Fibroblast of skin of right quadriceps (primary cell): Measurements from ENCODE around the gene LENEP.

Experiments
- DNase-seq: peaks from one replicate; pipeline ENCODE4 v3.0.0-alpha.2; 2013

LENEP gene

DNA sequence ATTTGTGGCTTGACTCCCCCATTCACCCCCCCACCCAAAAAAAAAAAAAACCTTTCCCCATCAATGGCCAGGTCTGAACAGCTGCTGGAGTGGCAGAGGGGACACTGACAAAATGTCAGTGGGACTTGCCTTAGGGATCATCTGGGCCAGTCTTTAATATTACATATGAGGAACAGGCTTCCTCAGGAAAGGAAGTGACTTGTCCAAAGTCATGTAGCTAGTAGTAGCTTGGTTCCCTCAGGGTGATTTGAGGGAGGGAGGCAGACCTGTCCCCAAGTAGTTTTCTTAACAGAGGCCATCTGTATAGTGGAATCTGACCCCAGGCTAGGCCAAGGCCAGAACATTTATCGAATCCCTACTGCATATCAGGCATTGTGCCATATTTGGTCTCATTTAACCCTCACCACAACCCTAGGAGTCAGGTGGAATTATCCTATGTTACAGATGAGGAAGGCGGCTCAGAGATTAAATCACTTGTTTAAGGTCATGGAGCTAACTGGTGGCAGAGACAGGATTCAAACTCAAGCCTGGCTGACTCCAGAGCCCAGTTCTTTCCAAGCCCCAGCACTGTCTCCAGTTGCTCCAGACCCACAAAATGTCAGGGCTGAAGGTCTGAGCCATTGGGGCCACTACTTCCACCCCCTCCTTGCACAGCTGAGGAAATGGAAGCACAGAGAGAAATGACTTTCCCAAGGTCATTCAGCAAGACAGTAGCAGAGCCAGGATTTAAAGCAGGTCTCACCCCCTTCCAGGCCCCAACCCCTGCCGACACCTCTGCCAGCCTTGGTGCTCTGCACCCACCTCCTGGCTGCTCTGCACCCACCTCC, 19.6 kb downstream of the LENEP start:
- no peak for DNase-seq

DNA sequence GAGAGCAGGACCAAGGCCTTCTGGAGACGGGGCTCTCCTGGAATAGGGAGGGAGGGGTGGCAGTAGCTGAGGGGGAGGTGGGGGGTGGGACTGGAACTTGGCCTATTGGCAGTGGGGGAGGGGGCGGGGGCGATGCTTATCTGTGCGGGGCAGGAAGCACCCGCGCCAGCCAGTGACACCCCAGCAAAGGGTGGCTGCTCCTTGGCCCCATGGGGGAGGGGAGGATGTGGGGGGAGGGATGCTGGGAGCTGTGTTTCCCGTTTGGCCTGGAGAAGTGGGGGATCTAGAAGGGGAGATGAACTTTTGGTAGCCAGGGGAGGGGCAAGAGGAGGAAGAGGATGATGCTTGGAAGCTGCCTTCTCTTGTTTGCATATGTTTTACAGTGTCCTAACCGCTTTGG, 20.2 kb downstream of the LENEP start:
- DNase-seq, result no peak

DNA sequence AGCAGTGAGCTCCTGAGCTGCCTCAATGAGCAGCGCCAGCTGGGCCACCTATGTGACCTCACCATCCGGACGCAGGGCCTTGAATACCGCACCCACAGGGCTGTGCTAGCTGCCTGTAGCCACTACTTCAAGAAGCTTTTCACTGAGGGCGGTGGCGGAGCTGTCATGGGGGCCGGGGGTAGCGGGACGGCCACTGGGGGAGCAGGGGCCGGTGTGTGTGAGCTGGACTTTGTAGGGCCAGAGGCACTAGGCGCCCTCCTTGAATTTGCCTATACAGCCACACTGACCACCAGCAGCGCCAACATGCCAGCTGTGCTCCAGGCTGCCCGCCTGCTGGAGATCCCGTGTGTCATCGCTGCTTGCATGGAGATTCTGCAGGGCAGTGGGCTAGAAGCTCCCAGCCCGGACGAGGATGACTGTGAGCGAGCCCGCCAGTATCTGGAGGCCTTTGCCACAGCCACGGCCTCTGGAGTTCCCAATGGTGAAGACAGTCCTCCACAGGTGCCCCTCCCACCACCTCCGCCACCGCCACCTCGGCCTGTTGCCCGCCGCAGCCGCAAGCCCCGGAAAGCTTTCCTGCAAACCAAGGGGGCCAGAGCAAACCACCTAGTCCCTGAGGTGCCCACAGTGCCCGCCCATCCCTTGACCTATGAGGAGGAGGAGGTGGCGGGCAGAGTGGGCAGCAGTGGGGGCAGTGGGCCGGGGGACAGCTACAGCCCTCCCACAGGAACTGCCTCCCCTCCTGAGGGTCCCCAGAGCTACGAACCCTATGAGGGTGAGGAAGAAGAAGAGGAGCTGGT, 21.5 kb downstream of the LENEP start:
- no peak for DNase-seq

DNA sequence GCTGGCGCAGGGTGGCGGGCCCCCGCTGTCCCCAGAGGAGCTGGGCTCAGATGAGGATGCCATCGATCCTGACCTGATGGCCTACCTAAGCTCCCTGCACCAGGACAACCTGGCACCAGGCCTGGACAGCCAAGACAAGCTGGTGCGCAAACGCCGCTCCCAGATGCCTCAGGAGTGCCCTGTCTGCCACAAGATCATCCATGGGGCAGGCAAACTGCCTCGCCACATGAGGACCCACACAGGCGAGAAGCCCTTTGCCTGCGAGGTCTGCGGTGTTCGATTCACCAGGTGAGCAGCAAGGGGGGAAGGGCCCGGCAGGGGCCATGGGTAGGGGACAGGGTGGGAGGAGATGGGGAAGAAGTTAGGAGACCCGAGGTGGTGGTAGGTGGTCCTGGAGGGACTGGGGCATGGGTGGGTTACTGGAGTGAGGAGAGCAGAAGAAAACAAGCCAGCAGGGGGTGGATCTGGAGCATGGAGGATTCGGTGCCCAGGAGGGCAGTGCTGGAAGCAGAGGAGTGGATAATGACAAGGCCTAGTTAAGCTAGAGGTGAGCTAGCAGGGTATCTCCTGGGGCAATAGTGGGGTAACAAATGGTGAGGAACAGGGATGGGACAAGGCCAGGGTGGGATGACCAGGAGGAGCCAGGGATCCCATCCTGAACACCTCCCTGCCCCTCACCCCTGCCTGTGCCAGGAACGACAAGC, 22.3 kb downstream of the LENEP start:
- DNase-seq, result no peak

DNA sequence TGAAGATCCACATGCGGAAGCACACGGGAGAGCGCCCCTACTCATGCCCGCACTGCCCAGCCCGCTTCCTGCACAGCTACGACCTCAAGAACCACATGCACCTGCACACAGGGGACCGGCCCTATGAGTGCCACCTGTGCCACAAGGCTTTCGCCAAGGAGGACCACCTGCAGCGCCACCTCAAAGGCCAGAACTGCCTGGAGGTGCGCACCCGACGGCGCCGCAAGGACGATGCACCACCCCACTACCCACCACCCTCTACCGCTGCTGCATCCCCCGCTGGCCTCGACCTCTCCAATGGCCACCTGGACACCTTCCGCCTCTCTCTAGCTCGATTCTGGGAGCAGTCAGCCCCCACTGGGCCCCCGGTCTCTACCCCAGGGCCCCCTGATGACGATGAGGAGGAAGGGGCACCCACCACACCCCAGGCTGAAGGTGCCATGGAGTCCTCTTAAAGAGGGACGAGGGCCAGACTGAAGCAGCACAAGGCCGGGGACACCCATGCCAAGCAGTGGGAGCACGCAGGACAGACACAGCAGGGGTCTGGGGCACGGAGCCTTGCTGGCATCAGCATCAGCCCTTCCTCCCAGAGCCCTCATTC, 22.9 kb downstream of the LENEP start:
- no peak for DNase-seq

DNA sequence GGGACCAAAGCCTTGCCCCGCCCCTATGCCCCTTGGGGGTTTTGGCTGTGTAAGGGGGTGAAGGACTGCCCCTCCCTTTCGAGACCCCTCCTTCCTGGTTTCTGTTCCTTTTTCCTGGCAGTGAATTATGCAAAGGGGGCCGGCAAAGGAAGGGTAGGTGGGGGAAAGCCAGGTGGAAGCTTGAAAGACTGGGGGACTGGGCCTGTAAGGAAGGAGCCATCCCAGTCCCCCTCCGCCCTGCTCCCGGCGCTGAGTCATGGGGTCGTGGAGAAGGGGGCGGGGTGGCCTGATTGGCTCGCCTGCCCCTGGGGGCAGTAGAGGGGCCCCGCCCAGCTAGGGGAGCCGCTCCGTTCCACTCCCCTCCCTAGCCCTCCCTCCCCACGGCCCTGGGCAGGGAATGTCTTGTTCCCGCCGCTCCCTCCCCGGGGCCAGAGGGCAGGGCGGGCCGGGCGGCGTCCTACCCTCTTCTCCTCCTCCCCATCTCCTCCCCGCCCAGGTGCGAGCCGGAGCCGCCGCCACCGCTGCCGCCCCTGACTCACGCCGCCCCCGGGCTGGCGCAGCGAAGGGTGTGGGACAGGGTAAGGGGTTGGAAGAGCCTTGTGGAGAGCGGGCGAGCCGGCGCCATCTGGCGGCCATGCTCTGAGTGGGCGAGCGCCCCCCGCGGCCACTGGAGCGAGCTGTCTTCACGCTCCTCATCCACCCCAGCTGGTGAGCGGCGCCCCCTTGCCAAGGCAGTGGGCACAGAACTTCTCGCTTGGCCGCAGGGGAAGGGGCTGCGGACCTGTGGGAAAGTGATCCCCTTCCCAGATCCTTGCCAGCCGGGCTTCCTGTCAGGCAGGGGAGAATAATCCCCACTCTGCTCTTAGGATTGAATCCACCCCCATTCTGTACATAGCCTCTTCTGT, 23.9 kb downstream of the LENEP start:
- peak; percentile 86 for DNase-seq

DNA sequence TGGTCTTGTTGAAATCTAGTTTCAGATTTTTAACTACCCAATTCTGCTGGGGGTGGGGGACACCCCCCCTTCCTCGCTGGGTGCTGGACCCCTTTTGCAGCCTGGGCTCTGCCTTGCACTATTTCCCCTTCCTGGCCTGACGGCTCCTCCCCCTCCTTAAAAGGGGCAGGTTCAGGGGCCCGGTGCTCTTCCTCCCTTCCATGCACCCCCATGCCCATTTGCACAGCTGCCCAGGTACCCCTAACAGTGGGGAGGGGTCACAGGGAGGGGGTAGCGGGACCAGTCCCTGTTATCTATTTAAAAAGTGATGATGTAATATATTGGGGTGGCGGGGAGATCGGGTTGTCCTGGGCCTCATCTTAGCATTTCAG, 24.5 kb downstream of the LENEP start:
- DNase-seq, result no peak

DNA sequence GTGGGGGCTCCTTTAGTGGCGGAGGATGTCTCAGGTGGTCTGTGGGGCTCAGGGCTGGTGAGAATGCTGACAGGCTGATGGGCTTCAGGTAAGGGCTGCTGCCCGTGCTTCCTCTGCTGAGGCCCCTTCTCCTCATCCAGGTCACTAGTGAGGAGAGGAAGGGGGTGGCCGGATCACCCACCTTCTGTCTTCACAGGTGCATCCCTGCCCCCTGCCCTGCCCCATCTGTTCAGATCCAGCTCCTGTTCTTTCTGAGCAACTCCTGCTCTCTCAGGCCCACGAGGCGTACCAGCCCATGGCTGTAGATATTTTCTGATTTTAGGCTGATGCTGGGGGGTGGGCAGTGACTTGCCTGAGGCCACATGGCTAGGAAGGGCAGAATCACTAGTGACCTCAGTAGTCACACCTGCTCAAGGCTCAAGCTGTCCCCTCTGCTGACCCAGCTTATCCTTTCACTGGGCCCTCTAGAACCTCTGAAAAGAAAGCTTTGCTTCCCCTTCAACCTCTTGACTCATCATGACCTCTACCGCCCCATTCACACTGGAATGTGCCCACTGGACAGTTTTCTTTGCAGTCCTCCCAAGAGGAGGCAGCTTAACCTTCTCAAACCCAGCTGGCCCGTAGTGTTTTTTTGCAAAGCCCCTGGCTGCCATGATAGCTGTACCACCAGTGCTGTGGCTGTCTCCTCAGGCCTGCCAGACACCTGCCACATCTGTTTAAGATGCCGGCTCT, 25.4 kb downstream of the LENEP start:
- no peak for DNase-seq

DNA sequence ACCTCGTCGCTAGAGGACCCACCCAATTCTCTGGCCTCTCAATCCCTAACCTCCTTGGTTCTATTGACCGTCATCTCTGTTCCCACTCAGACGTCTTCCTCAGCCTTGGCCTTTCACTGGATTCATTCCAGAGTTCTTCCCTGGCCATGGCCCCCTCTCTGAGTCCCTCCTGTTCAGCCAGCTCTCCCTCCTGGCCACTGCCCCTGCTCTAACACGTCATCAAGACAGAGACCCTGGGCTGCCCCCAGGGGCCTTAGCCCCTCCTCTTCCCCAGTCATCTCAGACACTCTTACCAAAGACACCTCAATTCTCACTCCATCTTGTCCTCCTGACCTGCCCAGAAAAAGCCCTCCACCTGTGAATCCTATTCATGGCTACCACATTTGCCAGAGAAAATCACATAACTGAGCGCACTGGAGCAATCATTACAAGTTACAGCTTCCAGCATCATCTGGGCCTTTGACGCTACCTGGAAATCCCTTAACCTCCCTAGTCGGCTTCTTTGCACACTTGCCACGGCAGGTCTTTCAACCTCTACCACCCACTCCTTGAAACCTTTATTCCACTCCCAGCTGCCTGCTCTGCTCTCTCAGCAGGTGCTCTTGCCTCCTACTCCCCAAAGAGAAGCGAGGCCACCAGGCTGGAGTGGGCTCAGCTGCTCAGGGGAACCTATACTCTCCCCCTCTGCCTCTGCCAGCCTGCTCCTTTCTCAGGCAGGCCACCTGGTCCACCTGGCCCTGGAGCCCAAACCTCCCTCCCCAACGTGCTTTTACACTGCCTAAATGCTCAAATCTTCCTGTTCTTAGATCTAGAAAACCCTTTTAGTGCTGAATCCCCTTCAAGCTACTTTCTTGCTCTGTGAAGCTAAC, 26.2 kb downstream of the LENEP start:
- no peak for DNase-seq

DNA sequence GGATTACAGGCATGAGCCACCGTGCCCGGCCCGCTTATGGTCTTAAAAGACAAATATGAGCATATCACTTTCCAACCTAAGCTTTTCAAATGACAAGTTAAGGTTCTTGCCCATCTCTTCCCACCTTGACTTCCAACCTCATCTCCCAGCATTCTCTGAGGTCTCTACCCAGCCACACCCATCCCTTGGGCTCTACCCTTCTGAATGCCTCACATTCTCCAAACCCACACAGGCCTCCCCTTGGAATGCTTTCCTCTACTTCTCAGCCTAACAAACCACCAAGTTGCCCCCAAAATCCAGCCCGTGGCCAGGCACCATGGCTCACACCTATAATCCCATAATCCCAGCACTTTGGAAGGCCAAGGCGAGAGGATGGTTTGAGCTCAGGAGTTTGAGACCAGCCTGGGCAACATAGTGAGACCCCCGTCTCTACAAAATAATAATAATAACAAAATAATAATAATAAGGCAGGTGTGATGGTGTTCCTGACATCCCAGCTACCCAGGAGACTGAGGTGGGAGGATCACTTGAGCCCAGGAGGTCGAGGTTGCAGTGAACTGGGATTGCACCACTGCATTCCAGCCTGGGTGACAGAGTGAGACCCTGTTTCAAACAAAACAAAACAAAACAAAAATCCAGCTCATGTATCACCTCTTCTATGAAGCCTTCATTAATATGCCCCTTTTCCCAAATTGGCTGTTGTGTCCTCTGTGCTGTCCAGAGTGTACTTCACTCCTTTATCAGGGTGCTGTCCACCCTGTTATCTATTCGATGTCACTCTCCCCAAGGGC, 28.9 kb downstream of the LENEP start:
- DNase-seq, result no peak

DNA sequence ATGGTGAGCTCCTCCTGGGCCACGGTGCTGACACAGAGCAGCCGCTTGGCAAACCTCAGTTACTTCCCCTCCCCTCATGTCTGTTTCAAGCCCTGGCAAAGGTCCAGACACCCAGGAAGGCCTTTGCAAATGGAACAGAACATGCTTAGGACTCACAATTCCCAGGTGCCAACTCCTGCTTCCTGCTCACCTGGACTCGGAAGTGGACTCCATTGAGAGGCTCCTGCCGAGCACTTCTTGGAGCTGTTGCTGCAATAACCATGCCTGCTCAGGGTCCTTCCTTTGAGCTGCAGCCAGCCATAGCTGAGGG, 29.5 kb downstream of the LENEP start:
- no peak for DNase-seq

DNA sequence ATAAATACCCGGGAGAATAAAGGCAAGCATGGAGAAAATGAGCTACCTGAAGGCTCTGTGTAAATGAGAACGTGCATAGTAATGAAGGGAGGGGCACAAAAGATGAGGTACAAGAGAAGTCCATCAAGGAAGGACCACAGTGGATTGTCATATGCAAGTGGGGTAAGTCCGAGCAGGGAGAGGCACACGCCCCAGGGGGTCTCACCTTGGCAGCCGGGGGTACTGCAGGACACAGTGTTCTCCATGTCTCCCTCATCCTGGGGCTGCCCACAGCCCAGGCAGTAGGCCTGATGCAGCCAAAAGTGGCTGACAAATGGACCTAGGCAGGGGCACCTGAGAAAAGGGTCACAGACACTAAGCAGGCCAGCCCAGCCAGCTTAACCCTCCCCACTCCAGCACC, 30.2 kb downstream of the LENEP start:
- no peak for DNase-seq

DNA sequence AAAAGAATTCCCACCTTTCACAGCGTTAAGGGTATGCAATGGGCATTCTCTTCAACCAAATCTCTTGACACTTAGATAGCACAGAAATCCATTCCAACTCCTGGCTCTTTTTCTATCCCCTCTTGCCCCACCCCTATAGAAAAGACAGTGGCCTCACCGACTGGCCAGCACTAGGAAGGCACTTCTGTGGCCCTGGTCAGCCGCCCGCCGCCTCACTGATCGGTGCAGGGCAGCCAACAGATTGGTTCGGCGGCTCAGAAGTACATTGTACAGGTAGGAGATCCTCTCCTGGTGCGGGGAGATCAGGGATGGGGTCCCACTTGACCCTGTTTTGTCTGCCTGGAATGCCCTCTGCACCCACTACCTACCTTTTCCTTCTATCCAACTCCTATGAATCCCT, 30.9 kb downstream of the LENEP start:
- DNase-seq, result no peak

DNA sequence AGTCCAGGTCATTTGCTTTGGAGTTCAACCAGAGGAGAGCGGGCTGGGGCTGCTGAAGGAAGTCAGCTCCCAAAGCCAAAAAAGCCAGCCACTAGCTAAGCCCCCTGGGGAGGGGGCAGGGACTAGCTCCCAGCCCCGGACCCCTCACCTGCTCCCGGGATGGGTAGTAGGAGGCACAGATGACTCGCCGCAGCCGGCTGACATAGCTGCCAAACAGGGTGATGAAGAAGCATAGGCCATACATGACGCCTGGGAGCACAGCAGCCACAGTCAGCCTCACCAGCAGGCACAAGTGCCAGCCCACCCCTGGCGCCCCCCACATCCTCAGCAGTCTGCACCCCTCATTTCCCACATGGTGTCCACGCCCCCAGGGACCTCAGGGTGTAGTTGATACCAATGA, 32.8 kb downstream of the LENEP start:
- no peak for DNase-seq

DNA sequence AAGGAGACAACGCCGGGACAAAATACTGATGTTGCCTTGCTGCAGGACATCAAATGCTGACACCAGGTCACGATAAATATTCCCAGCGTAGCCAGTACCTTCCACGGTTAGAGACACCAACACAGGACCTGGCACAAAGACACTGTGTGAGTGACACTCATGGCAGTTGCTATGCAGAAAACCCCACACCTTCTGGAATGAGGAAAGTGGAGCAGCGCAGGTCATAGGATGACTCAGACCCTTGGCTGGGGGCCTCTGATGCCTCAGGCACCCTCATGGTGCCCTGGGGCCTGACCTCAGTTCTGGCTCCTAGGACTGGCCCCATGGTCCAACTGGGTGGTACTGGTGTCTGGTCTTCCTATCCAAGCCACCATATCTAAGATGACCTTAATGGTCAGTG, 33.2 kb downstream of the LENEP start:
- no peak for DNase-seq

DNA sequence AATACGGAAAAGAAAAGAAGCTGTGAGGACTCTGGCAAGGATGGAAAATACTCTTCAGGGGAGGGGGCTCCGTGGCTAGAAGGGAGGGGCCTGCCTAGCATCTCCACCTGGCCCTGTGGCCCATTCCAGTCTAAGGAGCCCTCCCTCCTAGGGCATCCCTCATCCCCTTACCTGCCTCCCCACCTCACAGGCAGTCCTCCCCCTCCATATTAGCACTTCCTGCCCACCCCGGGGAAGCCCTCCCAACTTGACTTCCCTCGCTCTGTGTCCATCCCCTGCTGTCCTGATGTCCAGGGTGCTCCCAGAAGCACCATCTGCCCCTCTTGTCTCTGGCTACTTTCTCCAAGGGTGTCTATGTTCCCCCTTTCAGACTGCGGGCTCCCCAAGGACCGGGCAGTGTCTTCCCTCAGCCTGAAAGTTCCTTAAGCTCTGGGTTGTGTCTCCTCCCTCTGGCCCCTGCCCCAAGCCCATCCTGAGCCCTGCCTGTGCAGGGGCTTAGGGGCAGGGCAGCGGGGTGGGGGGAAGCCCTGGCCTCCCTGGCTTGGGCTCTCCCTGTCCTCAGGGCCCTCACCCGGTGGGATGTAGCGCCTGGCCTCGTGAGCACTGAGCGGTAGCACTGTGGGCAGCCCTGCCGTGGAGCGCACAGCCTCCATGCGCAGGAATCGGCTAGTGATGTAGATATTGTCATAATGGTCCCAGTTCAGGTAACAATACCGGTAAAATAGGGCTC, 36.3 kb downstream of the LENEP start:
- no peak for DNase-seq

DNA sequence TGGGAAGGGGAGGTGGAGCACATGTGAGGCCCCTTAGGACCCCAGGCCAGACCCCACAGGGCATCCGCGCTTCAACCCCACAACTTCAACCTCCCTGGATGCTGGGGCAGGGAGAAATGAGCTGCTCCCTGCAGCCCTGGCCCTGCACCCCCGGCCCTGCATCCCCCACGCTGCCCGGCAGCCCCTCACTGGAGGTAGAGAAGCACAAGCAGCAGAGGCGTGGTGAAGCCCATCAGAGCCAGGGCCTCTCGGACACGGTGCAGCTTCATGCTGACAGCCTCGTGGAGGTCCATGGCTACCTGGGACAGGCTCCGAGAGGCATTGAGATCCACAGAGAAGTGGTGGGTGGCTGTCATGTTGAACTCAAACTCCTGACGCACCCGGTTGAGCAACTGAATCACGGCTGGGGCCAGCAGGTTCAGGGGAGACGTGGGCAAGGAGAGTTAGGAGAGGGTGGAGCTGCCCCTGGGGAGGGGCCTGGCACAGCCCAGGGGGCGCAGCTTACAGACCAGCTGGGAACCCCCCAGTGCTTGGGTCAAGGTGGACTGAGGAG, 36.9 kb downstream of the LENEP start:
- no peak for DNase-seq

DNA sequence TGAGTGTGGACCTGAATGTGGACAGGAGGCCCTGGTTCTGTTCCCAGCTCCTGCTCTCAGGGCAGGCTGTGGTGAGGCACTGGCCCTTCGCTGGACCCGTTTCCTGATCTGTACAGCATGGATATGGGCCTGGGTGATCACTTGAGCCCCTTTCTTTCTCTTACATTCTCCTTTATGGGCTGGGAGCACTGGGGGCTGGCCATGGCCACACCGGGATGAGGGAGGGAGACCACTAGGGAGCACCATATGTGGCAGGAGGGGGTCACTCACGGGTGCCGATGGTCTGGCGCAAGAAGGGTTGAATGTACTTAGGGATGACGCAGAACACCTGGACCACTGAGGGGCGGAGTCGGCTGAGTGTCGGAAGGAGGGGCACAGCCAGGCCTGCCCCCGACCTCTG, 37.5 kb downstream of the LENEP start:
- no peak for DNase-seq

DNA sequence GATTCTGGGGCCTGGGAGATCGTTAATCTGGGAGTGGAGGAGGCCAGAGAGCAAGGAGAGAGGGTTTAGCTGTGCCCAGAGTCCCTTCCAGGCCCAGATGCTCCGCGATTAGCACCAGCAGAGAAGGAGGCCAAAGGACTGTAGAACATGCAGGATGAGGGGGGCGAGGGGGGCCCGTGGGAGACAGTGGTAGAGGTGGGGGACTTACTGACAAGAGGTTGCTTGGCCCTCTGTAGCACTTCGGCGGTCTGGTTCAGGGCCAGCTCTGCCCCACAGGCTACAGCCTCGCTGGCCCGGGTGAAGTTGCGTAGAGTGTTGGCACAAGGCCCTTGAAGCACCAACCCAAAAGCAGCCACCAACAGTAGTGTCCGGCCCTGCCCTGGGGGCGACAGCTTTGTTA, 39.5 kb downstream of the LENEP start:
- DNase-seq, result no peak
